OCI-LY3 (cell line): ENCODE measurements around the gene PKD1L1.
"Not testable (repeated sequence)": the region's sequence is repeated elsewhere in the genome, so short reads cannot be mapped to it uniquely, and the experiment has no call there.

Source experiments
- H2AFZ ChIP-seq: fragments of 200-600, 300-600 bp; shearing (Covaris generic); 2 replicates; pipeline ENCODE4 v1.6.0; 2014; ENCODE audit warnings: antibody characterized with exemption, low read depth, low read length
- H3K27ac ChIP-seq: fragments of 200-600, 300-600 bp; sonication (generic); 2 replicates; pipeline ENCODE4 v1.5.1; 2014; ENCODE audit warnings: mild to moderate bottlenecking, low read length, moderate library complexity, mixed read lengths
- H3K27me3 ChIP-seq: fragments of 200-600, 300-600 bp; sonication (generic); 2 replicates; pipeline ENCODE4 v1.6.1; 2014; ENCODE audit warnings: low read depth, low read length, mixed read lengths
- H3K36me3 ChIP-seq: fragments of 200-600, 300-600 bp; sonication (generic); replicated peaks from 2 replicates; pipeline ENCODE3; 2014; ENCODE audit warnings: low read depth, low read length, mixed read lengths
- H3K4me1 ChIP-seq: fragments of 300-600, 200-600 bp; sonication (generic); 2 replicates; pipeline ENCODE4 v1.6.1; 2014; ENCODE audit warnings: low read length, mixed read lengths
- H3K4me2 ChIP-seq: fragments of 200-600, 300-600 bp; sonication (generic); 2 replicates; pipeline ENCODE4 v1.6.1; 2014; ENCODE audit warnings: low read length, mixed read lengths
- H3K4me3 ChIP-seq: fragments of 300-600, 200-600 bp; sonication (generic); 2 replicates; pipeline ENCODE4 v1.5.1; 2014; ENCODE audit warnings: antibody characterized with exemption, mild to moderate bottlenecking, low read length, moderate library complexity
- H3K79me2 ChIP-seq: fragments of 300-600, 200-600 bp; shearing (Covaris generic); 2 replicates; pipeline ENCODE4 v1.6.1; 2014; ENCODE audit warnings: mild to moderate bottlenecking, low read length, mixed read lengths
- H3K9ac ChIP-seq: fragments of 300-600, 200-600 bp; shearing (Covaris generic); 2 replicates; pipeline ENCODE4 v1.6.0; 2014; ENCODE audit warnings: mild to moderate bottlenecking, low read length, moderate library complexity
- H3K9me3 ChIP-seq: fragments of 200-600, 300-600 bp; shearing (Covaris generic); 2 replicates; pipeline ENCODE4 v1.6.1; 2014; ENCODE audit warnings: low read length, mixed read lengths; ENCODE audit not compliant: insufficient read depth
- H4K20me1 ChIP-seq: fragments of 200-600, 300-600 bp; sonication (generic); 2 replicates; pipeline ENCODE4 v1.6.1; 2016; ENCODE audit warnings: low read length, mixed read lengths; ENCODE audit not compliant: insufficient read depth
- EZH2phosphoT487 ChIP-seq: fragments of 200-600 bp; shearing (Covaris generic); IDR thresholded peaks from 2 replicates; pipeline ENCODE4 v1.6.1; 2018; ENCODE audit warnings: antibody characterized with exemption, mixed run types, low read depth
- TF ChIP-seq, protein P1 (sequence below): fragments of 200-600, 300-600 bp; sonication (generic); IDR thresholded peaks from 2 replicates; pipeline ENCODE4 v1.5.1; 2014; ENCODE audit warnings: antibody characterized with exemption, low read length, low read depth

Gene PKD1L1

DNA sequence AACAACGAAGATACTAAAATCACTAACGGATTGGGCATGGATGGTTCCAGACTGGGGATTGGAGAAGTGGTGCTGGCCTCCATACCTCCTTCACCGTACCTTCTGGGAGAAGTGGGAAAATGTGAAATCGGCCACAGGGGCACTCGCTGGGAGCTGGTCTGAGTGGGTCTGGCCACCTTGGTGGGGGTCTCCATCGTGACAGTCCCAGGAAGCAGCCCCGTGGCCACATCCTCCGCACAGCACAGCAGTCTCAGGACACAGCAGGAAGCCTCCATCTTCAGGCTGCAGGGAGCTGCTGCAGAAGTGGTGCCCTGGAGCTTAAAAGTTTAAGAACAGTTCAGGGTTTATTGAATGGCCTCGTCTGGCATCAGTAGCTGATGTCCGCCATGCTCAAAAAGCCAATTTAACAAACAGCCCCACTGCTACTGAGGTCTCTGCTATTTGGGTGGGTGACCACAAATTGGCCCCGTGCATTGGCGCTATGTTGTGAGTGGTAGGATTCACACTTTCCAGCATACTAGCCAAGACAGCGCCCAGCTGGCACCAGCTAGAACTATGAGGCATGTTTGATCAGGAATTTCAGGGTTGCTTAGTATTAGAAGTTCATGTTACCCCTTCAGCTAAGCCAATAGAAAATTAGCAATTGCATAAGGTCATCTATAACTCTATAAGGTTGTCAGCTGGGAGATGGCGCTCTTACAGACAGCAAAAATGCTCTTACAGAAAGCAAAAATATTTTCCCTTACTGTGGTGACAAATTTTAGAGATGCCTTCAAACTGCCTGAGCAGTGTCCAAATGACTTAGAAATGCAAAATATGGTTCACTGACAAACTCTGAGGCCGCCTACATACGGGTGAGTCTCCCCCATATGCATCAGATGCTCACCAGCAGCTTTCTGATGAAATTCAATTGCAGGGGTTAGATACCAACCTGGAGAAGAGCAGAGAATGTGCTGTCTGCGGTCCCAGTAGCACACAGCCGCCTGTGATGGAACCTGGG, 17.0 kb downstream of the PKD1L1 start:
- H3K27ac ChIP-seq = no peak overlapping the region
- no peaks in the 10 kb centered on the region for H3K36me3 ChIP-seq
- no peak overlapping the region for H2AFZ ChIP-seq

DNA sequence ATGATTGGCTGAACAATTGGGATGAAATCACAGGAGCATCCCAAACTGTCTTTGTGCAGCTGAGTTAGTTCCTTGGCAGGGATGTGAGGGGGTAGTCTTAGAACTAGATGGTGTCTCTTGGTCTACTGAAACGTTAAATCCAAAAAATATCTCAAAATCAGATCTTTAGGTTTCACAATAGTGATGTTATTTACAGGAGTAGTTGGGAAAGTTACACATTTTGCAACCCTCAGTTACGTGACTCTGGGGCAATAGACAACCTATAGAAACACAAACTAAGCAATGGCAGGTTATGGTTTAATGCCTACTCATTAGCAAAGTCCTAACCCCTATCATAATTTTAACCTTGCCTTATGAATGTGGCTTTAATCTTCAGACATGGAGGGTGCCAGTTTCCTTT, 24.0 kb downstream of the PKD1L1 start:
- Histone ChIP-seq H3K27ac (no peak overlapping the region), H3K9ac (no peak overlapping the region), H3K4me3 (no peak overlapping the region), H3K36me3 (no peaks in the 10 kb centered on the region), H2AFZ (no peak overlapping the region), H4K20me1 (no peaks in the 10 kb centered on the region), H3K4me2 (no peak overlapping the region), H3K27me3 (peaks cover 46% of the 10 kb centered on the region), H3K79me2 (no peaks in the 10 kb centered on the region), H3K4me1 (peaks cover 8% of the 10 kb centered on the region; the same call in 1 of the 2 replicates), H3K9me3 (no peaks in the 10 kb centered on the region)
- TF ChIP-seq EZH2phosphoT487 = no peak
- TF ChIP-seq, protein P1, sequence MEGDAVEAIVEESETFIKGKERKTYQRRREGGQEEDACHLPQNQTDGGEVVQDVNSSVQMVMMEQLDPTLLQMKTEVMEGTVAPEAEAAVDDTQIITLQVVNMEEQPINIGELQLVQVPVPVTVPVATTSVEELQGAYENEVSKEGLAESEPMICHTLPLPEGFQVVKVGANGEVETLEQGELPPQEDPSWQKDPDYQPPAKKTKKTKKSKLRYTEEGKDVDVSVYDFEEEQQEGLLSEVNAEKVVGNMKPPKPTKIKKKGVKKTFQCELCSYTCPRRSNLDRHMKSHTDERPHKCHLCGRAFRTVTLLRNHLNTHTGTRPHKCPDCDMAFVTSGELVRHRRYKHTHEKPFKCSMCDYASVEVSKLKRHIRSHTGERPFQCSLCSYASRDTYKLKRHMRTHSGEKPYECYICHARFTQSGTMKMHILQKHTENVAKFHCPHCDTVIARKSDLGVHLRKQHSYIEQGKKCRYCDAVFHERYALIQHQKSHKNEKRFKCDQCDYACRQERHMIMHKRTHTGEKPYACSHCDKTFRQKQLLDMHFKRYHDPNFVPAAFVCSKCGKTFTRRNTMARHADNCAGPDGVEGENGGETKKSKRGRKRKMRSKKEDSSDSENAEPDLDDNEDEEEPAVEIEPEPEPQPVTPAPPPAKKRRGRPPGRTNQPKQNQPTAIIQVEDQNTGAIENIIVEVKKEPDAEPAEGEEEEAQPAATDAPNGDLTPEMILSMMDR = no peak

More for the DNA sequence above, 17.0 kb downstream of the PKD1L1 start:
- Histone ChIP-seq H4K20me1 (no peaks in the 10 kb centered on the region; the same call in 1 of the 2 replicates), H3K79me2 (no peaks in the 10 kb centered on the region), H3K9me3 (no peaks in the 10 kb centered on the region), H3K4me3 (no peak overlapping the region), H3K4me1 (peaks cover 14% of the 10 kb centered on the region), H3K27me3 (peaks cover 88% of the 10 kb centered on the region), H3K9ac (no peak overlapping the region), H3K4me2 (no peak overlapping the region)
- TF ChIP-seq, protein P1 = no peak
- no peak for TF ChIP-seq EZH2phosphoT487

DNA sequence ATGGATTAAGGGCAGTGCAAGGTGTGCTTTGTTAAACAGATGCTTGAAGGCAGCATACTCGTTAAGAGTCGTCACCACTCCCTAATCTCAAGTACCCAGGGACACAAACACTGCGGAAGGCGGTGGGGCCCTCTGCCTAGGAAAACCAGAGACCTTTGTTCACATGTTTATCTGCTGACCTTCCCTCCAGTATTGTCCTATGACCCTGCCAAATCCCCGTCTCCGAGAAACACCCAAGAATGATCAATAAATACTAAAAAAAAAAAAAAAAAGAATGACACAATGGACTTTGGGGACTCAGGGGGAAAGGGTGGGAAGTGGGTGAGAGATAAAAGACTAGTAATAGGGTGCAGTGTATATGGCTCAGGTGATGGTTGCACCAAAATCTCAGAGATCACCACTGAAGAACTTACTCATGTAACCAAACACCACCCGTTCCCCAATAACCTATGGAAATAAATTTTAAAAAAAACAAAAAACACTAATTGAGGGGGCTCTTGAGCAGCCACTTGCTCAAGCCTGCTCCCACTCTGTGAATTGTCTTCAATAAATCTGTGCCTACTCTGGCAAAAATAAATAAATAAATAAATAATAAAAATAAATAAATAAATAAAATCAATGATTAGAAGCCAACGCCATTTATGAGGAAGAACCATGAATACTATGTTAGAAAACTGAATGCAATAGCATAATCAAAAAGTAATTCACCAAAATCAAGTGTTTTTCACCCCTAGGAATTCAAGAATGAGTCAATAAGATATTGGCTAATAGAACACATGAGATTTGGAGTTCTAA, 25.0 kb downstream of the PKD1L1 start:
- not testable (repeated sequence) for H3K4me3 ChIP-seq, H3K9me3 ChIP-seq, H3K79me2 ChIP-seq, H4K20me1 ChIP-seq, H2AFZ ChIP-seq, H3K36me3 ChIP-seq, H3K4me1 ChIP-seq, H3K27ac ChIP-seq, H3K4me2 ChIP-seq, H3K9ac ChIP-seq
- peaks cover 37% of the 10 kb centered on the region for H3K27me3 ChIP-seq

DNA sequence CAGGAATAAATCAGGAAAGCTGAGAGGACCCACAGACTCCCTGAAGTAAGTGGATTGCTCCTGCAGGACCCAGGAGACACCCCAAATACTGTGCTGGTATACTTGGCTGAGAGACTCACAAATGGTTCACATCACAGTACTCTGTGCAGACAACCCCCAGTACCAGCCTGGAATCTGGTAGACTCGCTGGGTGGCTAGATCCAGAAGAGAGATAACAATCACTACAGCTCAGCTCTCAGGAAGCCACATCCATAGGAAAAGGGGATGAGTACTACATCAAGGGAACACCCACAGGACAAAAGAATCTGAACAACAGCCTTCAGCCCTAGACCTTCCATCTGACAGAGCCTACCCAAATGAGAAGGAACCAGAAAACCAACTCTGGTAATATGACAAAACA, 31.8 kb downstream of the PKD1L1 start:
- not testable (repeated sequence) for H3K9ac ChIP-seq, H3K9me3 ChIP-seq, H3K4me3 ChIP-seq, H3K79me2 ChIP-seq, H3K4me2 ChIP-seq, H4K20me1 ChIP-seq, H2AFZ ChIP-seq, H3K27ac ChIP-seq, H3K36me3 ChIP-seq, H3K4me1 ChIP-seq
- H3K27me3 ChIP-seq = peaks cover 45% of the 10 kb centered on the region

DNA sequence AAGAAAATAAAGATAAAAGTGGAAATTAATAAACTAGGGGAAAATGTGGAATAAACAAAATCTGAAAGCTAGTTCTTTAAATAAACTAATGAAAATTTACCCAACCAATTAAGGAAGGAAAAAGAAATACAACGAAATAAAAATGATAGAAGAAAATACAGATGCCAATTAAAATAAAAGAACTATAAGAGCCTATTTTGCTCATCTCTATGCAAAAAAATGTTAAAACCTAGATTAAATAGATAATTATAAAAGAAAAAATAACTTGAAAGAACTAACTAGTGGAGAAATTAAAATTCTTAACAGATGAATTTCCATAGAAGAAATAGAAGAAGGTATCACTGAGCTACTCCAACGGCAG, 32.7 kb downstream of the PKD1L1 start:
- Histone ChIP-seq H3K27me3 (peaks cover 53% of the 10 kb centered on the region), H3K9me3 (no peaks in the 10 kb centered on the region), H4K20me1 (no peaks in the 10 kb centered on the region), H3K36me3 (no peaks in the 10 kb centered on the region), H3K4me1 (no peaks in the 10 kb centered on the region), H3K79me2 (no peaks in the 10 kb centered on the region), H3K9ac (no peak overlapping the region), H3K4me3 (no peak overlapping the region), H3K27ac (no peak overlapping the region), H2AFZ (no peak overlapping the region), H3K4me2 (no peak overlapping the region)
- no peak for TF ChIP-seq EZH2phosphoT487
- TF ChIP-seq, protein P1 = no peak
